Thyroid gland (tissue), 4 donors: ENCODE results near the gene BHLHE41. TPM values are rescaled to one million over a fixed set of nuclear protein-coding genes. Genes with fewer than 3 reads are reported as not detected.
A peak's percentile ranks its signal among the peaks of the same experiment; 100 is the strongest.

Experiments used
- DNase-seq, 2 donors: peaks; one replicate each; pipeline ENCODE4 v3.0.0-alpha.2; 2019
- H3K27ac ChIP-seq, 3 donors: fragments of 200-600 bp; sonication (generic); 1 replicate in 2 of 3; 2 replicates in 1 of 3; pipeline ENCODE4 v1.5.1; 2016 to 2019; ENCODE audit warnings: mild to moderate bottlenecking in 1 of 3, moderate library complexity in 1 of 3
- H3K27me3 ChIP-seq: fragments of 200-600 bp; sonication (generic); one replicate; pipeline ENCODE4 v1.5.1; 2019
- H3K36me3 ChIP-seq, 2 donors: fragments of 200-600 bp; sonication (generic); one replicate each; pipeline ENCODE4 v1.5.1; 2016 to 2019
- H3K4me1 ChIP-seq, 2 donors: fragments of 200-600 bp; sonication (generic); one replicate each; pipeline ENCODE4 v1.5.1; 2017 to 2019
- H3K4me3 ChIP-seq, 3 donors: fragments of 200-600 bp; sonication (generic); replicated peaks in 1 of 3; 1 replicate in 2 of 3; 2 replicates in 1 of 3; pipeline ENCODE4 v1.5.1; 2016; ENCODE audit warnings: mild to moderate bottlenecking in 1 of 3
- H3K9me3 ChIP-seq: fragments of 200-600 bp; sonication (generic); one replicate; pipeline ENCODE4 v1.5.1; 2017
- CTCF ChIP-seq, 6 experiments: fragments of 200-600 bp in 3 of 6; fragments of 450-650 bp in 3 of 6; sonication (generic) in 3 of 6; IDR thresholded peaks; one replicate each; pipeline ENCODE4 v1.5.1; 2016 to 2019; ENCODE audit warnings: antibody characterized with exemption in 6 of 6, mild to moderate bottlenecking in 2 of 6, inconsistent platforms in 1 of 6, moderate library complexity in 1 of 6
- POLR2A ChIP-seq, 2 donors: fragments of 450-650 bp; IDR thresholded peaks; one replicate each; pipeline ENCODE4 v1.6.1; 2017; ENCODE audit warnings: antibody characterized with exemption in 2 of 2, mild to moderate bottlenecking in 2 of 2, moderate library complexity in 1 of 2
- WGBS, 2 donors: methylation state at CpG; one replicate each; pipeline ENCODE4 v1.1.5; 2017; 5-methylcytosine and 5-hydroxymethylcytosine counted together
- intact Hi-C: fragments of 100-400 bp; cut with DNase I; formaldehyde crosslinking; loops from one replicate; pipeline ENCODE4 v1.15.1; 2023
- total RNA-seq, 4 donors: library from RNA; depleted of rRNA; stranded (reverse); fragments of >200 nt; gene quantifications; one replicate each; pipeline ENCODE4 v1.2.3, GENCODE V29; 2016

The BHLHE41 gene
- total RNA-seq, 4 donors from 2014 or later: 32.6 to 67.4 (median 34.3) TPM

DNA sequence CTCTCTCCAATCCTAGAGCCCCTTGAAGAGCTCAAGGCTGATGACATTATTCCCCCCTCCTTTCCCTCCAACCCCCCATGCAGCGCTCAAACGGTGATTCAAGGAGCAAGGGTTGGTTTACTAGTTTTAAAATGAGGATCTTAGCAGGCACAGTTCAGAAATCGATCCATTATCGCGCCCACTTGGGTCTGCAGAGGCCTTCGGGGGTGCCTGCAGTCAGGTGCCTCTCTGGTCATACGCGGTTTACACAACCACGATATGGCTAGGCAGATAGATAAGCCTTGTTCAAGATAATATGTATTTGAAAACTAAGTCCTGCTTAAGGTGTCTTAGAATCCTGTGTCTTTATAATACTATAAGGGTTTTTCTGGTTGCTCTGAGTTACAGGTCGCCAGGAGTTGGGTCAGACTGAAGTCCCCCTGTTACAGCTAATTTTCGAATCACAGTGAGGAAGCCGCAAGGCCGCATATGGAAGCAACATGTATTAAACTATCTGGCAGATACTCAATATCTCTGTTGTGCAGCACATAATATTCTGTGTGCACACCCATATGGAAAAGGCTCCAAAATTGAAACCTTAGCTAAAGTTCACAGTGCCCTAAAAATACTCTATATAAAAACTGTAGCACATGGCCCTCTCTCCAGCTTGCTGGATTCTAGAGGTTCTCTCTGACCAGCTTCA lies 10.0 kb downstream of the BHLHE41 start:
- Histone ChIP-seq H3K4me3 (peak overlapping the region in 1 of 3 donors; percentile 33), H3K4me1 (peaks cover 27 to 47% of the 10 kb centered on the region in 2 donors), H3K9me3 (no peaks in the 10 kb centered on the region), H3K36me3 (no peaks in the 10 kb centered on the region), H3K27me3 (no peaks in the 10 kb centered on the region), H3K27ac (peak overlapping the region; percentile 96 to 99 (median 98))
- DNase-seq: no peak
- 56% methylated on average over 13 of the region's 13 CpGs for WGBS, 2 donors
- TF ChIP-seq POLR2A (IDR thresholded peaks at IDR 0.05) (no peak), CTCF (IDR thresholded peaks at IDR 0.05) (no peak)
- intact Hi-C loops: no loop called here

DNA sequence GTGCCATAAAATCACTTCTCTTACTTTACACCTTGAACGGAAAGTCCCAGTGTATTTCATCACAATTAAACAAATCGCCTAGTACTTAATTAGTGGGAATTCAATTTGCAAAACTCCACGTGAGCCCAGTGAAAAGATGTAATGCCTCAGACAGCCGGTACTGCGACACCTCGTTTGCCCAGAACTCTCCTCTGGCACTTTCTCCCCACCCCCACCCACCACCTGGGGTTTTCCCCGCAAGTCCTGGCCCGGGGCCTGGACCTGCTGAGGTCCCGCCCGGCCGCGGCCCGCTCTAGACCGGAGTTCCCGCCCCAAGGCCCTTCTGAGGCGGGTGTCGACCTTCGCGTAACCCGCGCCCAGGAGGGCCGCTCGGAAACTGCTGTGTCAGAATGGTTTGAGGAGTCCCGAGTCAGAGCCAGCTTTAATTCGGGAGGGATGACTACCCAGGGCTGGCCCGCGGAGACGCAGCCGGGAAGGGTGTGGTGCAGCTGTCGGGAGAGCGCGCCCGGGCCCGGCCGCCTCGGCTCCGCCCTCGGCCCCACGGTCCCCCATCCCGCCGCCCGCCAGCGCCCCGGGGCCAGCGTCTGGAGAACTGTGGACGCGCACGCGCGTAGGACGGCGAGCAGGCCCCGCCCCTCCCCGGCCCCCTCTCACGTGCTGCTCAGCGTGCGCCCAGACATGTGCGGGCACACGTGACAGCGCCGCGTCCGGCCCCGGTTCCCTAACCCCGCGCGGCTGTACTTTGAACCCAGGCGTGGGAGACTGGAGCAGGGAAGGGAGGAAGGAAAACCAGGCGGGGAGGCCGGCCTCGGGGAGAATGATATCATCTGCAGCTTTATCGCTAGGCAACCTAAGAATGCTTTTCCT lies 10.8 kb downstream of the BHLHE41 start:
- TF ChIP-seq CTCF (IDR thresholded peaks at IDR 0.05): peak in 4 of 6 experiments; percentile 41 to 66 (median 46)
- peak; percentile 85 to 89 for TF ChIP-seq POLR2A (IDR thresholded peaks at IDR 0.05)
- Histone ChIP-seq H3K27ac (peak overlapping the region; percentile 96 to 99 (median 98)), H3K36me3 (no peaks in the 10 kb centered on the region), H3K4me1 (peaks cover 27 to 43% of the 10 kb centered on the region in 2 donors), H3K9me3 (no peaks in the 10 kb centered on the region), H3K4me3 (peak overlapping the region in 2 of 3 donors; percentile 32 to 33), H3K27me3 (no peaks in the 10 kb centered on the region)
- intact Hi-C loops: no loop called here
- 1 to 2% methylated on average over 20 to 42 of the region's 72 CpGs for WGBS, 2 donors
- peak; percentile 95 to 96 for DNase-seq

DNA sequence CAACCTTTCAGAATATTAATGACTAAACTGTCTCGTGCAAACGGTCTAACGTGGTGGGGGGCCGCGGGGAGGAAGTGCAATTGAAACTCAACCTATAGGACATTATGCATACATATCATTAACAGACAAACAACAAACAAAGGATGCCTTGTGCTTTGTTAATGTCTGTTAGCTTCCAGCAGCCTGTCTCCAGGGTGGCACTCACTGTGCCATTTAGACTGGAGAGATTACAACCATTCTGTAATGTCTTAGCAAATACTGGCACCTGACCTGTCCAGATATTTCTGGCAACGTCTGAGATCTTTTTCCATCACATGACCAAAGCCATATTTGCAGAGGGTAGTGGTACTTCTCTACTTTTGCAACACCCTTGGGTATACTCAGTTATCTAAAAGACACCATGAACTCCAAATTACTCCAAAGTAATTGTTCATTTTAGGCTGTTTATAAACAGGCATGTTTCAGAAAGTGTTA lies 11.6 kb downstream of the BHLHE41 start:
- H3K27ac ChIP-seq: peak overlapping the region; percentile 96 to 99 (median 98)
- TF ChIP-seq POLR2A (IDR thresholded peaks at IDR 0.05) (peak in 1 of 2 donors; percentile 18), CTCF (IDR thresholded peaks at IDR 0.05) (no peak)
- WGBS, 2 donors: 46 to 47% methylated on average over 6 of the region's 6 CpGs
- H3K36me3 ChIP-seq: no peaks in the 10 kb centered on the region
- H3K27me3 ChIP-seq: no peaks in the 10 kb centered on the region
- intact Hi-C loops: no loop called here
- peak; percentile 23 to 27 for DNase-seq
- no peaks in the 10 kb centered on the region for H3K9me3 ChIP-seq
- H3K4me3 ChIP-seq: no peak overlapping the region
- peaks cover 24 to 41% of the 10 kb centered on the region in 2 donors for H3K4me1 ChIP-seq

DNA sequence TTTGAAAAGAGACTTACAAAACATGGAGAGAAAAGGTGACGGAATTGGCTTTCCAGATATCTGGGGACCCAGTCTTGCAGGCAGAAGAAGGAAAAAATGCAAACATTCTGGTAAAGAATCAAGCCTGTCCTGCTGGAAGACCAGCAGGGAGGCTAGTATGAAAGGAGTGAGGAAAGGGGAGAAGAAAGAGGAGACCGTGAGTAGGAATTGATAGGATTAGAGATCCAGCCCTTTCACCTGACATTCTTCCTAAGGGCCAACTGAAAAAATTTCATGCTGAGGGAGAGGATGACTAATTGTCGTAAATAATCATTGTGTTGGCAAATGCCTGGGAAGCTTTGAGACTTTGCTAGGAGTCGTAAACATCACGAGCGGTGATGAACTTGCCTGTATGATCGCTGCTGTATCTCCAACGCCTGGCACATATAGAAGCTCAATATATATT lies 12.1 kb downstream of the BHLHE41 start:
- Histone ChIP-seq H3K27me3 (no peaks in the 10 kb centered on the region), H3K27ac (peak overlapping the region in 2 of 3 donors; percentile 96 to 99), H3K9me3 (no peaks in the 10 kb centered on the region), H3K4me1 (peaks cover 20 to 37% of the 10 kb centered on the region in 2 donors), H3K4me3 (no peak overlapping the region), H3K36me3 (no peaks in the 10 kb centered on the region)
- DNase-seq: no peak
- no peak for TF ChIP-seq POLR2A (IDR thresholded peaks at IDR 0.05)
- no peak for TF ChIP-seq CTCF (IDR thresholded peaks at IDR 0.05)
- intact Hi-C loops: no loop called here
- 95% methylated on average over 8 of the region's 8 CpGs for WGBS, 2 donors
